K562 (cell line): ENCODE results near the gene MYO10.

Source experiments
- CAMTA2 ChIP-seq: fragments of 250-450 bp; sonication (Bioruptor Pico); conservative IDR thresholded peaks from 2 replicates; pipeline ENCODE4 v1.5.1; 2022
- NONO ChIP-seq, 2 experiments: fragments of 200-400 bp in 1 of 2; fragments of 450-650 bp in 1 of 2; formaldehyde crosslinking in 1 of 2; IDR thresholded peaks; 2 replicates each; pipeline ENCODE4 v1.6.1; 2017; ENCODE audit warnings: low read depth in 2 of 2, mild to moderate bottlenecking in 2 of 2, moderate library complexity in 2 of 2, low read length in 1 of 2
- NR2C2 ChIP-seq, 2 experiments: fragments of 200-800 bp in 1 of 2; sonication (Bioruptor generic) in 1 of 2; sonication (generic) in 1 of 2; formaldehyde crosslinking in 1 of 2; IDR thresholded peaks; 2 replicates each; pipeline versions ENCODE4 v1.6.1 to v1.8.0; 2016 to 2022; ENCODE audit warnings: mild to moderate bottlenecking in 1 of 2, missing compliant biosample characterization in 1 of 2, missing genetic modification characterization in 1 of 2, missing genetic modification reagents in 1 of 2
- POLR2A ChIP-seq: fragments of 450-650 bp; conservative IDR thresholded peaks from 2 replicates; pipeline ENCODE4 v1.6.1; 2016
- POLR2AphosphoS5 ChIP-seq: IDR thresholded peaks from 2 replicates; pipeline ENCODE4 v1.6.1; 2011; ENCODE audit warnings: mild to moderate bottlenecking, low read depth, low read length, moderate library complexity; ENCODE audit not compliant: control insufficient read depth, insufficient read depth
- RBM15 ChIP-seq: fragments of 200-400 bp; formaldehyde crosslinking; IDR thresholded peaks from 2 replicates; pipeline ENCODE4 v1.6.1; 2018; ENCODE audit warnings: mild to moderate bottlenecking, low read length, moderate library complexity; ENCODE audit not compliant: insufficient read depth
- ZBTB7A ChIP-seq: IDR thresholded peaks from 2 replicates; pipeline ENCODE4 v1.6.1; 2011; ENCODE audit warnings: low read depth, mild to moderate bottlenecking, low read length, moderate library complexity, borderline replicate concordance; ENCODE audit not compliant: control insufficient read depth
- ZFP1 ChIP-seq: fragments of 450-650 bp; formaldehyde crosslinking; IDR thresholded peaks from 2 replicates; pipeline ENCODE4 v1.4.0; 2020; ENCODE audit warnings: mild to moderate bottlenecking, mixed read lengths
- TF ChIP-seq, protein P1 (sequence below): fragments of 250-450 bp; sonication (Bioruptor Pico); IDR thresholded peaks from 2 replicates; pipeline ENCODE4 v1.5.0; 2020; ENCODE audit warnings: mild to moderate bottlenecking
- TF ChIP-seq, protein P2 (sequence below), 3 experiments: IDR thresholded peaks in 2 of 3; conservative IDR thresholded peaks in 1 of 3; 2 replicates each; pipeline ENCODE4 v1.5.1; 2011 to 2012; ENCODE audit warnings: low read length in 3 of 3, mild to moderate bottlenecking in 3 of 3, control low read depth in 2 of 3, improper control_type of control experiment in 1 of 3, inconsistent platforms in 1 of 3, low read depth in 1 of 3, mixed read lengths in 1 of 3, moderate library complexity in 1 of 3; ENCODE audit not compliant: insufficient read depth in 2 of 3
- TF ChIP-seq, protein P3 (sequence below): fragments of 450-650 bp; IDR thresholded peaks from one replicate; pipeline ENCODE4 v1.6.1; 2018; ENCODE audit warnings: mild to moderate bottlenecking, moderate library complexity; ENCODE audit not compliant: partially characterized antibody
- TF ChIP-seq, protein P4 (sequence below): sonication (generic); formaldehyde crosslinking; IDR thresholded peaks from 2 replicates; pipeline ENCODE4 v1.8.0; 2022; ENCODE audit warnings: mild to moderate bottlenecking, low read depth, missing genetic modification reagents

- TF ChIP-seq RBM15 (no peak), NONO (IDR thresholded peaks at IDR 0.05; ENCODE audit: low read depth in 2 of 2, low read length in 1 of 2) (no peak), NR2C2 (CRISPR knock-in tag; IDR thresholded peaks at IDR 0.05) (no peak), NR2C2 (tag; IDR thresholded peaks at IDR 0.05) (no peak), ZFP1 (no peak), POLR2A (no peak), ZBTB7A (no peak), CAMTA2 (CRISPR knock-in tag) (no peak), POLR2AphosphoS5 (no peak)
- TF ChIP-seq, protein P1, sequence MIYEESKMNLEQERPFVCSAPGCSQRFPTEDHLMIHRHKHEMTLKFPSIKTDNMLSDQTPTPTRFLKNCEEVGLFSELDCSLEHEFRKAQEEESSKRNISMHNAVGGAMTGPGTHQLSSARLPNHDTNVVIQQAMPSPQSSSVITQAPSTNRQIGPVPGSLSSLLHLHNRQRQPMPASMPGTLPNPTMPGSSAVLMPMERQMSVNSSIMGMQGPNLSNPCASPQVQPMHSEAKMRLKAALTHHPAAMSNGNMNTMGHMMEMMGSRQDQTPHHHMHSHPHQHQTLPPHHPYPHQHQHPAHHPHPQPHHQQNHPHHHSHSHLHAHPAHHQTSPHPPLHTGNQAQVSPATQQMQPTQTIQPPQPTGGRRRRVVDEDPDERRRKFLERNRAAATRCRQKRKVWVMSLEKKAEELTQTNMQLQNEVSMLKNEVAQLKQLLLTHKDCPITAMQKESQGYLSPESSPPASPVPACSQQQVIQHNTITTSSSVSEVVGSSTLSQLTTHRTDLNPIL (CRISPR knock-in tag), result no peak
- TF ChIP-seq, protein P2, sequence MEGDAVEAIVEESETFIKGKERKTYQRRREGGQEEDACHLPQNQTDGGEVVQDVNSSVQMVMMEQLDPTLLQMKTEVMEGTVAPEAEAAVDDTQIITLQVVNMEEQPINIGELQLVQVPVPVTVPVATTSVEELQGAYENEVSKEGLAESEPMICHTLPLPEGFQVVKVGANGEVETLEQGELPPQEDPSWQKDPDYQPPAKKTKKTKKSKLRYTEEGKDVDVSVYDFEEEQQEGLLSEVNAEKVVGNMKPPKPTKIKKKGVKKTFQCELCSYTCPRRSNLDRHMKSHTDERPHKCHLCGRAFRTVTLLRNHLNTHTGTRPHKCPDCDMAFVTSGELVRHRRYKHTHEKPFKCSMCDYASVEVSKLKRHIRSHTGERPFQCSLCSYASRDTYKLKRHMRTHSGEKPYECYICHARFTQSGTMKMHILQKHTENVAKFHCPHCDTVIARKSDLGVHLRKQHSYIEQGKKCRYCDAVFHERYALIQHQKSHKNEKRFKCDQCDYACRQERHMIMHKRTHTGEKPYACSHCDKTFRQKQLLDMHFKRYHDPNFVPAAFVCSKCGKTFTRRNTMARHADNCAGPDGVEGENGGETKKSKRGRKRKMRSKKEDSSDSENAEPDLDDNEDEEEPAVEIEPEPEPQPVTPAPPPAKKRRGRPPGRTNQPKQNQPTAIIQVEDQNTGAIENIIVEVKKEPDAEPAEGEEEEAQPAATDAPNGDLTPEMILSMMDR (IDR thresholded peaks at IDR 0.05 in 2 of 3, conservative IDR thresholded peaks at IDR 0.05 in 1 of 3; ENCODE audit: insufficient read depth in 2 of 3, low read depth in 1 of 3, low read length in 3 of 3), result no peak
- TF ChIP-seq, protein P3, sequence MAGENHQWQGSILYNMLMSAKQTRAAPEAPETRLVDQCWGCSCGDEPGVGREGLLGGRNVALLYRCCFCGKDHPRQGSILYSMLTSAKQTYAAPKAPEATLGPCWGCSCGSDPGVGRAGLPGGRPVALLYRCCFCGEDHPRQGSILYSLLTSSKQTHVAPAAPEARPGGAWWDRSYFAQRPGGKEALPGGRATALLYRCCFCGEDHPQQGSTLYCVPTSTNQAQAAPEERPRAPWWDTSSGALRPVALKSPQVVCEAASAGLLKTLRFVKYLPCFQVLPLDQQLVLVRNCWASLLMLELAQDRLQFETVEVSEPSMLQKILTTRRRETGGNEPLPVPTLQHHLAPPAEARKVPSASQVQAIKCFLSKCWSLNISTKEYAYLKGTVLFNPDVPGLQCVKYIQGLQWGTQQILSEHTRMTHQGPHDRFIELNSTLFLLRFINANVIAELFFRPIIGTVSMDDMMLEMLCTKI, result no peak
- TF ChIP-seq, protein P4, sequence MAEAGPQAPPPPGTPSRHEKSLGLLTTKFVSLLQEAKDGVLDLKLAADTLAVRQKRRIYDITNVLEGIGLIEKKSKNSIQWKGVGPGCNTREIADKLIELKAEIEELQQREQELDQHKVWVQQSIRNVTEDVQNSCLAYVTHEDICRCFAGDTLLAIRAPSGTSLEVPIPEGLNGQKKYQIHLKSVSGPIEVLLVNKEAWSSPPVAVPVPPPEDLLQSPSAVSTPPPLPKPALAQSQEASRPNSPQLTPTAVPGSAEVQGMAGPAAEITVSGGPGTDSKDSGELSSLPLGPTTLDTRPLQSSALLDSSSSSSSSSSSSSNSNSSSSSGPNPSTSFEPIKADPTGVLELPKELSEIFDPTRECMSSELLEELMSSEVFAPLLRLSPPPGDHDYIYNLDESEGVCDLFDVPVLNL (CRISPR knock-in tag), result no peak
Measured at GRCh38 chr5:16661713-16662112, 274.4 kb downstream of the MYO10 start.
